PC-3 (cell line): Measurements from ENCODE around the gene MIAT. TPM values are rescaled to one million over a fixed set of nuclear protein-coding genes. Genes with fewer than 3 reads are reported as not detected.

Experiments
- ATAC-seq: fragments of 200-7000 bp; cut with Tn5 transposase; 2 replicates; pipeline ENCODE4 v1.9.1; 2020; ENCODE audit warnings: mild to moderate bottlenecking, moderate library complexity
- BruUV-seq: library from RNA; stranded (reverse); fragments of 400-500 nt; replicated peaks from 2 replicates; lab custom pipeline; 2021; lab: Mats Ljungman, UMichigan
- CTCF ChIA-PET: fragments of 300-600 bp; sonication (Branson Sonifier 250); formaldehyde crosslinking; loops from one replicate; lab custom pipeline; 2022; ENCODE audit warnings: antibody characterized with exemption; lab: Charles Lee
- POLR2A ChIA-PET: fragments of 300-600 bp; sonication (Branson Sonifier 250); formaldehyde crosslinking; loops from one replicate; lab custom pipeline; 2022; ENCODE audit warnings: antibody characterized with exemption; ENCODE audit not compliant: unreplicated experiment; lab: Charles Lee
- DNase-seq: peaks from one replicate; pipeline ENCODE4 v3.0.0-alpha.2; 2015
- H2AFZ ChIP-seq: fragments of 300-600 bp; sonication (generic); 2 replicates; pipeline ENCODE4 v1.6.0; 2016; ENCODE audit warnings: antibody characterized with exemption, low read length
- H3F3A ChIP-seq: fragments of 300-600 bp; sonication (generic); one replicate; pipeline ENCODE4 v1.6.0; 2017; ENCODE audit warnings: antibody characterized with exemption, low read length, control low read depth, mild to moderate bottlenecking; ENCODE audit not compliant: unreplicated experiment
- H3K27ac ChIP-seq: fragments of 300-600 bp; sonication (generic); 2 replicates; pipeline ENCODE4 v1.5.1; 2016; ENCODE audit warnings: mild to moderate bottlenecking, low read length
- H3K27me3 ChIP-seq: fragments of 300-600 bp; sonication (generic); 2 replicates; pipeline ENCODE4 v1.6.1; 2016; ENCODE audit warnings: low read length, mixed read lengths
- H3K36me3 ChIP-seq: fragments of 300-600 bp; sonication (generic); 2 replicates; pipeline ENCODE4 v1.6.1; 2016; ENCODE audit warnings: low read depth, mixed run types, low read length, mixed read lengths
- H3K4me1 ChIP-seq: fragments of 300-600 bp; sonication (generic); 2 replicates; pipeline ENCODE4 v1.5.1; 2016; ENCODE audit warnings: low read length; ENCODE audit not compliant: insufficient read depth
- H3K4me2 ChIP-seq: fragments of 300-600 bp; sonication (generic); 2 replicates; pipeline ENCODE4 v1.6.0; 2016; ENCODE audit warnings: low read length
- H3K4me3 ChIP-seq: fragments of 300-600 bp; sonication (generic); 2 replicates; pipeline ENCODE4 v1.5.1; 2016; ENCODE audit warnings: mild to moderate bottlenecking, low read length, mixed read lengths
- H3K79me2 ChIP-seq: fragments of 300-600 bp; sonication (generic); 2 replicates; pipeline ENCODE4 v1.6.1; 2017; ENCODE audit warnings: low read length, mixed read lengths
- H3K9ac ChIP-seq: fragments of 300-600 bp; sonication (generic); 2 replicates; pipeline ENCODE4 v1.6.0; 2016; ENCODE audit warnings: mild to moderate bottlenecking, low read length
- H3K9me2 ChIP-seq: fragments of 300-600 bp; sonication (generic); replicated peaks from 2 replicates; pipeline ENCODE4 v1.6.1; 2016; ENCODE audit warnings: mixed run types, low read length, mixed read lengths
- H3K9me3 ChIP-seq: fragments of 300-600 bp; sonication (generic); 2 replicates; pipeline ENCODE4 v1.6.1; 2016; ENCODE audit warnings: low read length, mixed read lengths
- H4K20me1 ChIP-seq: fragments of 300-600 bp; sonication (generic); 2 replicates; pipeline ENCODE4 v1.6.1; 2016; ENCODE audit warnings: low read length, mixed read lengths
- CTCF ChIP-seq: fragments of 300-600 bp; sonication (generic); conservative IDR thresholded peaks from 2 replicates; pipeline ENCODE4 v1.5.1; 2017; ENCODE audit warnings: antibody characterized with exemption, low read depth, mild to moderate bottlenecking, low read length
- EZH2 ChIP-seq: fragments of 300-600 bp; sonication (generic); IDR thresholded peaks from one replicate; pipeline ENCODE4 v1.6.1; 2017; ENCODE audit warnings: antibody characterized with exemption, mild to moderate bottlenecking, low read length; ENCODE audit not compliant: unreplicated experiment
- EZH2phosphoT487 ChIP-seq: fragments of 300-600 bp; sonication (generic); IDR thresholded peaks from 2 replicates; pipeline ENCODE4 v1.6.1; 2018; ENCODE audit warnings: mild to moderate bottlenecking, antibody characterized with exemption, low read length, borderline replicate concordance
- intact Hi-C: fragments of 100-400 bp; cut with micrococcal nuclease; formaldehyde crosslinking; loops from 2 replicates; pipeline ENCODE4 v1.9.0; 2023
- total RNA-seq: library from RNA; depleted of rRNA; stranded (reverse); fragments of >200 nt; gene quantifications from 2 replicates; pipeline ENCODE4 v1.2.3, GENCODE V29; 2014

The MIAT gene
- total RNA-seq, 1 experiment from 2014 or later, result 0.15 TPM

GRCh38 chr22:26677217-26677616, 19.8 kb downstream of the MIAT start:
- peaks cover 19% of the 10 kb centered on the region for H3K79me2 ChIP-seq
- TF ChIP-seq EZH2phosphoT487 (no peak), EZH2 (no peak), CTCF (no peak)
- no peak overlapping the region for H3K9ac ChIP-seq
- no peak overlapping the region for H3K27ac ChIP-seq
- H3K4me1 ChIP-seq, result peaks cover 14% of the 10 kb centered on the region
- no peak overlapping the region for H3K4me2 ChIP-seq
- no peak overlapping the region for H3K4me3 ChIP-seq
- ChIA-PET CTCF (no interaction called here), POLR2A (no interaction called here)
- no peak for ATAC-seq
- no peaks in the 10 kb centered on the region for H3K27me3 ChIP-seq
- no peak for DNase-seq
- no peaks in the 10 kb centered on the region for H3K36me3 ChIP-seq
- no peak overlapping the region for H2AFZ ChIP-seq
- intact Hi-C loops, result loop anchor here (5.0 to 10.0 kb wide), 2 partner anchors 68 to 85 kb away; no protein-coding TSS in a partner anchor
- H4K20me1 ChIP-seq, result no peaks in the 10 kb centered on the region
- no TSS peak for BruUV-seq
- no peaks in the 10 kb centered on the region for H3K9me2 ChIP-seq
- H3F3A ChIP-seq, result peaks cover 1% of the 10 kb centered on the region
- no peaks in the 10 kb centered on the region for H3K9me3 ChIP-seq

- Histone ChIP-seq H3K79me2 (peaks cover 9% of the 10 kb centered on the region), H3K4me3 (no peak overlapping the region), H3K36me3 (no peaks in the 10 kb centered on the region), H3K9ac (no peak overlapping the region), H3K4me2 (no peak overlapping the region), H3K27me3 (no peaks in the 10 kb centered on the region), H3K4me1 (peaks cover 2% of the 10 kb centered on the region), H2AFZ (no peak overlapping the region), H4K20me1 (no peaks in the 10 kb centered on the region), H3K9me3 (no peaks in the 10 kb centered on the region), H3F3A (no peaks in the 10 kb centered on the region), H3K9me2 (no peaks in the 10 kb centered on the region), H3K27ac (no peak overlapping the region)
- TF ChIP-seq EZH2phosphoT487 (no peak), EZH2 (no peak), CTCF (peak; percentile 79)
- POLR2A ChIA-PET, result interaction anchor here (0.6 kb wide), 1 partner anchor 314 kb away, joined by 3 read pairs; no protein-coding TSS in a partner anchor
- DNase-seq, result peak; percentile 76
- BruUV-seq, result no TSS peak
- peak; percentile 70 for ATAC-seq
- intact Hi-C loops, result loop anchor here (5.0 to 10.0 kb wide), 2 partner anchors 66 to 83 kb away; no protein-coding TSS in a partner anchor
- CTCF ChIA-PET, result interaction anchor here (1.4 kb wide), 1 partner anchor 66 kb away, joined by 5 read pairs; no protein-coding TSS in a partner anchor
Measured at GRCh38 chr22:26679003-26679629, 21.7 kb downstream of the MIAT start.

- H3K27me3 ChIP-seq, result no peaks in the 10 kb centered on the region
- no peaks in the 10 kb centered on the region for H3K36me3 ChIP-seq
- no peaks in the 10 kb centered on the region for H3K79me2 ChIP-seq
- POLR2A ChIA-PET, result no interaction called here
- CTCF ChIA-PET, result no interaction called here
- no peak for TF ChIP-seq EZH2
- TF ChIP-seq EZH2phosphoT487, result no peak
- no peak for TF ChIP-seq CTCF
- no peaks in the 10 kb centered on the region for H4K20me1 ChIP-seq
- no peak for DNase-seq
- H3K4me1 ChIP-seq, result no peaks in the 10 kb centered on the region
- no peak overlapping the region for H3K9ac ChIP-seq
- no peak overlapping the region for H3K4me3 ChIP-seq
- H3K9me3 ChIP-seq, result no peaks in the 10 kb centered on the region
- BruUV-seq, result no TSS peak
- no peak overlapping the region for H3K4me2 ChIP-seq
- no peaks in the 10 kb centered on the region for H3K9me2 ChIP-seq
- H3K27ac ChIP-seq, result no peak overlapping the region
- H3F3A ChIP-seq, result no peaks in the 10 kb centered on the region
- no peak for ATAC-seq
- H2AFZ ChIP-seq, result no peak overlapping the region
- intact Hi-C loops, result no loop called here
Measured at GRCh38 chr22:26680485-26680884, 23.1 kb downstream of the MIAT start.
